AG04450 (cell line): ENCODE measurements around the gene SEC16B. TPM values are rescaled to one million over a fixed set of nuclear protein-coding genes. Genes with fewer than 3 reads are reported as not detected.

Experiments used
- CTCF ChIA-PET: fragments of 300-600, 350-600 bp; formaldehyde crosslinking; extraction: SDS; loops from one replicate; lab custom pipeline; 2022; ENCODE audit warnings: antibody characterized with exemption, inconsistent platforms; lab: Charles Lee
- POLR2A ChIA-PET: fragments of 350-600 bp; formaldehyde crosslinking; extraction: SDS; loops from one replicate; lab custom pipeline; 2021; ENCODE audit warnings: antibody characterized with exemption, inconsistent platforms; lab: Yijun Ruan, JAX
- DNase-seq: peaks from one replicate; pipeline ENCODE4 v3.0.0-alpha.2; 2011; ENCODE audit warnings: low read depth, low spot score
- H3K27ac ChIP-seq: one replicate; pipeline ENCODE4 v1.5.1; 2012; ENCODE audit warnings: low read depth, low read length, control low read depth
- H3K27me3 ChIP-seq: one replicate; pipeline ENCODE4 v1.6.0; 2012; ENCODE audit warnings: low read length; ENCODE audit not compliant: control insufficient read depth, insufficient read depth
- H3K4me3 ChIP-seq: 2 replicates; pipeline ENCODE4 v1.5.1; 2011; ENCODE audit warnings: mild to moderate bottlenecking, low read depth, low read length, control low read depth
- H3K9me3 ChIP-seq: 2 replicates; pipeline ENCODE4 v1.5.1; 2012; ENCODE audit warnings: low read length; ENCODE audit not compliant: control insufficient read depth, insufficient read depth
- CTCF ChIP-seq: IDR thresholded peaks from 2 replicates; pipeline ENCODE4 v1.5.1; 2011; ENCODE audit warnings: low read depth, low read length, control low read depth, inconsistent platforms
- polyA plus RNA-seq: library from polyadenylated mRNA; depleted of rRNA; stranded (reverse); fragments of >200 nt; gene quantifications from 2 replicates; pipeline ENCODE4 v1.2.3, GENCODE V29; 2011; rRNA removed
- small RNA-seq: library from RNA; depleted of rRNA; stranded (forward); fragments of <200 nt; gene quantifications from one replicate; pipeline ENCODE3, GENCODE V24; 2012; ENCODE audit warnings: low read depth; ENCODE audit not compliant: insufficient read length

The SEC16B gene
- polyA plus RNA-seq, 1 experiment, result 4.0 TPM

DNA sequence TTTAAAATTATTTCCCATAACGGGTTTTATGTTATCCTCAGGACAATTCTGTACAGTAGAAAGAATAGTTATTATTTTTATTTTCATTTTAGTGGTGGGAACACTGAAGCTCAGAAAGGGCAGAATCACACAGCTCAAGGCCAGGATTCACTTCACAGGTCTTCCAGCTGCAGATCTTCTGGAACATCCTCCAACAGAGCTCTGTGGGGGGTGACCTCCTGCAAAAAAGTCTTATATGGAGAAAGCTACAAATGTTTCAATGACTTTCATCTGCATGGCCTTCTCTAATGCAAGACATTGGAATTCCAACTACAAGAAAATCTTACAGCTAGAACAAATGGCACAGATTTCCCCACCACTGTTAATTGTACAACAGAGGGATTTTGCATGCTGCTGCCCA lies 64.2 kb downstream of the SEC16B start:
- peaks cover 11% of the 10 kb centered on the region for H3K27me3 ChIP-seq
- ChIA-PET POLR2A (no interaction called here), CTCF (interaction anchor here (1.5 to 1.6 kb wide), 2 partner anchors 40 to 1008 kb away, joined by 3 read pairs; no protein-coding TSS in a partner anchor)
- no peak for TF ChIP-seq CTCF
- no peak overlapping the region for H3K27ac ChIP-seq
- H3K9me3 ChIP-seq, result no peaks in the 10 kb centered on the region
- no peak for DNase-seq
- no peak overlapping the region for H3K4me3 ChIP-seq

- ChIA-PET POLR2A (no interaction called here), CTCF (no interaction called here)
- Histone ChIP-seq H3K27ac (no peak overlapping the region), H3K4me3 (no peak overlapping the region), H3K27me3 (peaks cover 8% of the 10 kb centered on the region), H3K9me3 (no peaks in the 10 kb centered on the region)
- DNase-seq, result no peak
- no peak for TF ChIP-seq CTCF
Measured at GRCh38 chr1:177902266-177902665, 67.6 kb downstream of the SEC16B start.

- Histone ChIP-seq H3K27ac (no peak overlapping the region), H3K4me3 (no peak overlapping the region), H3K9me3 (no peaks in the 10 kb centered on the region), H3K27me3 (peaks cover 14% of the 10 kb centered on the region)
- no peak for TF ChIP-seq CTCF
- ChIA-PET POLR2A (no interaction called here), CTCF (interaction anchor here (0.8 kb wide), 1 partner anchor 11 kb away, joined by 3 read pairs; no protein-coding TSS in a partner anchor)
- no peak for DNase-seq
Measured at GRCh38 chr1:177897998-177898654, 71.7 kb downstream of the SEC16B start.

DNA sequence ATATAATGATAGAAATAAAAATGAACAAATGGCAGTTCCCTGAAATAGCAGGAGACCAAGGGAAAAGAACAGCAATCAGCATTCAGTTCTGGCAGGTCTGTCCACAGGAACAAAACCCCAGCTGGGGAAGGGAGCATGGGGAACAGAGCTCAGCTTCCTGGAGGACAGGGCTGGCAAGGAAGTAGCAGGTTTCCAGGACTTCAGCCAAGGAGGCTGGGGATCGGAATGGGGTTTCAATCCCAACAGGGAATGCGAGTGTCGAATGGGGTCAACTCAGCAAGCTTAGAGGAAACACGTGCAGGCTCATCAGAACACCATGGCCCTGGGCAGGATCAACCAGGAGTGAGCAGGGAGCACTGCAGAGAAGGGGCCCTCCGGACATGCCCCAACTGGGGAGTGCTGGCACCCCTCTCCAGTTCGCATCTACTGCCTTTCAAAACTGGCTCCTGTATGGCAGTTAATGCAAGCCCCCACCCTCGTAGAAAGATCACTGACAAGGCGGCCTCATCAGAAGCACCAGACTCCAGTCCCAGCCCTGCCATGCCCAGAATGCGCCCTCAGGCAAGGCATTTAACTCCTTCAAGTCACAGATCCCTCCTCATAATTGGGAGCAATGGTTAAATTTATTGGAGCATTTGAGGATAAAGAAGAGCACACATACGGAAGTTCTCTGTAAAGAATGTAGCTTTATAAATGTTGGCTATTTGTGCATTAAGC lies 72.4 kb downstream of the SEC16B start:
- Histone ChIP-seq H3K27me3 (peaks cover 14% of the 10 kb centered on the region), H3K9me3 (no peaks in the 10 kb centered on the region), H3K27ac (no peak overlapping the region), H3K4me3 (no peak overlapping the region)
- CTCF ChIA-PET, result interaction anchor here (0.8 kb wide), 1 partner anchor 11 kb away, joined by 3 read pairs; no protein-coding TSS in a partner anchor
- POLR2A ChIA-PET, result no interaction called here
- TF ChIP-seq CTCF, result no peak
- DNase-seq, result no peak

Small RNA genes within 50 kb of the gene (small RNA-seq; reads per million reads assigned to genes)
- gene AL359075.1, result not detected

Other genes with a start within 250 kb of the SEC16B start
- gene RASAL2, start 124.0 kb upstream of the SEC16B start, polyA plus RNA-seq, result 17.8 and 21.4 TPM in 2 replicates